Lung (tissue), 12 donors: ENCODE data around the gene EHMT1. TPM values are rescaled to one million over a fixed set of nuclear protein-coding genes. Genes with fewer than 3 reads are reported as not detected.
"Not testable (repeated sequence)": the region's sequence is repeated elsewhere in the genome, so short reads cannot be mapped to it uniquely, and the experiment has no call there.

ENCODE experiments used
- ATAC-seq: fragments of 200-7000 bp; cut with Tn5 transposase; one replicate; pipeline ENCODE4 v1.9.1; 2020; ENCODE audit warnings: moderate number of reproducible peaks; ENCODE audit not compliant: insufficient read depth, low FRiP score
- DNase-seq, 3 donors: peaks; one replicate each; pipeline ENCODE4 v3.0.0-alpha.2; 2013 to 2017
- H3K27ac ChIP-seq, 2 donors: one replicate each; pipeline ENCODE4 v1.5.1; 2013; ENCODE audit warnings: mild to moderate bottlenecking in 2 of 2, moderate library complexity in 2 of 2, control low read depth in 1 of 2, inconsistent platforms in 1 of 2, low read depth in 1 of 2, low read length in 1 of 2
- H3K27me3 ChIP-seq, 3 donors: one replicate each; pipeline ENCODE4 v1.5.1; 2013; ENCODE audit warnings: low read length in 2 of 3; ENCODE audit not compliant: control insufficient read depth in 3 of 3, insufficient read depth in 3 of 3
- H3K36me3 ChIP-seq, 4 donors: one replicate each; pipeline ENCODE4 v1.5.1; 2013; ENCODE audit warnings: low read length in 4 of 4, mild to moderate bottlenecking in 1 of 4, moderate library complexity in 1 of 4; ENCODE audit not compliant: control insufficient read depth in 4 of 4, insufficient read depth in 4 of 4
- H3K4me1 ChIP-seq, 5 donors: one replicate each; pipeline ENCODE4 v1.5.1; 2013; ENCODE audit warnings: low read length in 5 of 5, mild to moderate bottlenecking in 2 of 5, moderate library complexity in 1 of 5; ENCODE audit not compliant: control insufficient read depth in 5 of 5, insufficient read depth in 5 of 5
- H3K4me3 ChIP-seq: one replicate; pipeline ENCODE4 v1.5.1; 2013; ENCODE audit warnings: mild to moderate bottlenecking, control low read depth, moderate library complexity
- H3K9ac ChIP-seq, 2 donors: one replicate each; pipeline ENCODE4 v1.5.1; 2013; ENCODE audit warnings: low read length in 2 of 2, control low read depth in 1 of 2; ENCODE audit not compliant: insufficient read depth in 1 of 2
- H3K9me3 ChIP-seq, 4 donors: one replicate each; pipeline ENCODE4 v1.5.1; 2013; ENCODE audit warnings: low read length in 3 of 4, mild to moderate bottlenecking in 1 of 4, moderate library complexity in 1 of 4; ENCODE audit not compliant: control insufficient read depth in 4 of 4, insufficient read depth in 3 of 4
- WGBS, 2 donors: extraction: QIAGEN DNeasy Blood & Tissue Kit; methylation state at CpG; one replicate each; pipeline ENCODE4 v1.1.7; 2013; 5-methylcytosine and 5-hydroxymethylcytosine counted together
- polyA plus RNA-seq, 2 donors: library from polyadenylated mRNA; stranded (reverse); fragments of 200-250 nt; gene quantifications; one replicate each; pipeline ENCODE4 v1.2.1, GENCODE V29; 2013
- total RNA-seq, 2 donors: library from RNA; depleted of rRNA in 1 of 2; stranded (reverse); fragments of >200 nt in 1 of 2; gene quantifications; one replicate each; pipeline ENCODE4 v1.2.1, GENCODE V29; 2014 to 2021
- TF ChIP-seq, protein P1 (sequence below): IDR thresholded peaks from 2 replicates; pipeline ENCODE4 v1.5.1; 2012; ENCODE audit warnings: mild to moderate bottlenecking; ENCODE audit errors: control extremely low read depth, extremely low read depth
- donor health status: control.
- donor health status: control.
- donor health status: Bipolar disorder and iron deficiency.
- donor health status: healthy.
- donor health status: DM: yes; HTN: yes; CAD: no.

Gene EHMT1
- total and polyA plus RNA-seq, 4 donors, result 32.2 to 91.5 (median 58.1) TPM

- TF ChIP-seq, protein P1, sequence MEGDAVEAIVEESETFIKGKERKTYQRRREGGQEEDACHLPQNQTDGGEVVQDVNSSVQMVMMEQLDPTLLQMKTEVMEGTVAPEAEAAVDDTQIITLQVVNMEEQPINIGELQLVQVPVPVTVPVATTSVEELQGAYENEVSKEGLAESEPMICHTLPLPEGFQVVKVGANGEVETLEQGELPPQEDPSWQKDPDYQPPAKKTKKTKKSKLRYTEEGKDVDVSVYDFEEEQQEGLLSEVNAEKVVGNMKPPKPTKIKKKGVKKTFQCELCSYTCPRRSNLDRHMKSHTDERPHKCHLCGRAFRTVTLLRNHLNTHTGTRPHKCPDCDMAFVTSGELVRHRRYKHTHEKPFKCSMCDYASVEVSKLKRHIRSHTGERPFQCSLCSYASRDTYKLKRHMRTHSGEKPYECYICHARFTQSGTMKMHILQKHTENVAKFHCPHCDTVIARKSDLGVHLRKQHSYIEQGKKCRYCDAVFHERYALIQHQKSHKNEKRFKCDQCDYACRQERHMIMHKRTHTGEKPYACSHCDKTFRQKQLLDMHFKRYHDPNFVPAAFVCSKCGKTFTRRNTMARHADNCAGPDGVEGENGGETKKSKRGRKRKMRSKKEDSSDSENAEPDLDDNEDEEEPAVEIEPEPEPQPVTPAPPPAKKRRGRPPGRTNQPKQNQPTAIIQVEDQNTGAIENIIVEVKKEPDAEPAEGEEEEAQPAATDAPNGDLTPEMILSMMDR, result no peak
- 95 to 96% methylated on average over 14 of the region's 14 CpGs for WGBS, 2 donors
- Histone ChIP-seq H3K36me3 (peaks cover 4 to 50% (median 32%) of the 10 kb centered on the region in 4 donors), H3K9me3 (no peaks in the 10 kb centered on the region), H3K4me3 (no peak overlapping the region), H3K27ac (no peak overlapping the region), H3K4me1 (no peaks in the 10 kb centered on the region), H3K27me3 (no peaks in the 10 kb centered on the region), H3K9ac (no peak overlapping the region)
- ATAC-seq (no peak), DNase-seq (no peak)
Measured at GRCh38 chr9:137804908-137805630, 186.3 kb downstream of the EHMT1 start.

- Histone ChIP-seq H3K9me3 (no peaks in the 10 kb centered on the region), H3K9ac (no peak overlapping the region), H3K4me3 (no peak overlapping the region), H3K36me3 (peaks cover 5 to 33% (median 30%) of the 10 kb centered on the region in 4 donors), H3K27ac (no peak overlapping the region), H3K4me1 (no peaks in the 10 kb centered on the region), H3K27me3 (no peaks in the 10 kb centered on the region)
- no peak for DNase-seq
- ATAC-seq, result no peak
- WGBS, 2 donors, result 86 to 87% methylated on average over 22 of the region's 22 CpGs
- TF ChIP-seq, protein P1, result no peak
Measured at GRCh38 chr9:137807721-137808703, 189.2 kb downstream of the EHMT1 start.

DNA sequence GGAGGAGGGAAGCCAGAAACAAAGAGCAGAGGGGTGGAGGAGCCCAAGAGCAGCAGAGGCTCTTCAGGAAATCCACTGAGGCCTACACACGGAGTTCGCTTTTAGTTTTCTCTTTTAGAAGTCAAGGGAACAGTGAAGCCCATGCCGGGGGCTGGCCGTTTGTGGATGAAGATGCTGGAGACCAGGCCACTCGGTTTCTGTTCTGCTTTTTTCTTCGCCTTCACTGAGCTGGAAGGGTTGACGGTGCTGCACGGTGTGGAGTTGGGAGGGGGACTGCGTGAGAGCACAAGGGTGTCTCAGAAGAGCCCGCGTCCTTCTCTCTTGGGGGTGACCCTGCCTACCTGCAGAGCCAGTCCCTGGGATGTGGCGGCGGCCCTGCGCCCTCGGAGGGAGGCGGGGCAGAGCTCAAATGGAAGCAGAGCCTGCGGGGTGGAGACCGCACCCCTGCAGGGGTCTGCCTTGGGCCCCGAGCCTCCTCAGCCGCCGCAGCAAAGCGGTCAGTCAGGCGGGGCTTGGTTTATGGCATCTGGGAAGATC is 190.3 kb downstream of the EHMT1 start:
- DNase-seq (no peak), ATAC-seq (no peak)
- TF ChIP-seq, protein P1, result no peak
- Histone ChIP-seq H3K27ac (no peak overlapping the region), H3K36me3 (peaks cover 5 to 39% (median 26%) of the 10 kb centered on the region in 4 donors), H3K4me3 (no peak overlapping the region), H3K4me1 (peaks cover 0 to 4% (median 0%) of the 10 kb centered on the region in 5 donors), H3K9me3 (no peaks in the 10 kb centered on the region), H3K9ac (no peak overlapping the region), H3K27me3 (no peaks in the 10 kb centered on the region)
- 88 to 90% methylated on average over 23 of the region's 23 CpGs for WGBS, 2 donors

DNA sequence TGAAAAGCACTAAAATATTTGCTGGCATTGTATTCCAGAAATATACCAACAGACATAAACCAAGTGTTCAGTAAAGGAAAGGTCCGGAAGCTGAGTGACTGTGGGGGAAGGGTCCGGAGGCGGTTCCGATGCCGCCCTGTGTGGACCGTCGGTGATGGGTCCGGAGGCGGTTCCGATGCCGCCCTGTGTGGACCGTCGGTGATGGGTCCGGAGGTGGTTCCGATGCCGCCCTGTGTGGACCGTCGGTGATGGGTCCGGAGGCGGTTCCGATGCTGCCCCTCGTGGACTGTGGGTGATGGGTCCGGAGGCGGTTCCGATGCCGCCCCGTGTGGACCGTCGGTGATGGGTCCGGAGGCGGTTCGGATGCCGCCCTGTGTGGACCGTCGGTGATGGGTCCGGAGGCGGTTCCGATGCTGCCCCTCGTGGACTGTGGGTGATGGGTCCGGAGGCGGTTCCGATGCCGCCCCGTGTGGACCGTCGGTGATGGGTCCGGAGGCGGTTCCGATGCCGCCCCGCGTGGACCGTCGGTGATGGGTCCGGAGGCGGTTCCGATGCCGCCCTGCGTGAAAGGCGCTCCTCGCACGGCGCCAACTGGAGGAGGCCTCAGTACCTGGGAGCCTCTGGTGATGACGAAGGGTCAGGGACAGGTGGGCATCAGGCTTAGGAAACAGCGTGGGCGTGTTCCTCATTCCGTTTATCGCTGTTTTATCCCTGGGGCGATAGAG is 191.1 kb downstream of the EHMT1 start:
- H3K27ac ChIP-seq, DNase-seq, H3K4me3 ChIP-seq, H3K9me3 ChIP-seq, H3K9ac ChIP-seq, ATAC-seq, H3K4me1 ChIP-seq, H3K27me3 ChIP-seq: not testable (repeated sequence)
- peaks cover 8 to 47% (median 25%) of the 10 kb centered on the region in 4 donors for H3K36me3 ChIP-seq
- WGBS, 2 donors, result 98% methylated on average over 69 of the region's 69 CpGs
